Endometrial microvascular endothelial cells (primary cell): Measurements from ENCODE around the gene BACH2. TPM values are rescaled to one million over a fixed set of nuclear protein-coding genes. Genes with fewer than 3 reads are reported as not detected.

Source experiments
- in situ Hi-C: cut with HindIII; loops from 2 replicates; pipeline ENCODE4 v1.10.0; 2017; ENCODE audit warnings: low sequenced_read_pairs, low pct_unique_long_range_greater_than_20kb; ENCODE audit errors: inconsistent ontology term
- total RNA-seq: library from RNA; depleted of rRNA; stranded (reverse); fragments of >200 nt; gene quantifications from one replicate; pipeline ENCODE4 v1.2.3, GENCODE V29; 2015; ENCODE audit errors: inconsistent ontology term

The BACH2 gene
- total RNA-seq, 1 donor from 2014 or later: 1.6 TPM

DNA sequence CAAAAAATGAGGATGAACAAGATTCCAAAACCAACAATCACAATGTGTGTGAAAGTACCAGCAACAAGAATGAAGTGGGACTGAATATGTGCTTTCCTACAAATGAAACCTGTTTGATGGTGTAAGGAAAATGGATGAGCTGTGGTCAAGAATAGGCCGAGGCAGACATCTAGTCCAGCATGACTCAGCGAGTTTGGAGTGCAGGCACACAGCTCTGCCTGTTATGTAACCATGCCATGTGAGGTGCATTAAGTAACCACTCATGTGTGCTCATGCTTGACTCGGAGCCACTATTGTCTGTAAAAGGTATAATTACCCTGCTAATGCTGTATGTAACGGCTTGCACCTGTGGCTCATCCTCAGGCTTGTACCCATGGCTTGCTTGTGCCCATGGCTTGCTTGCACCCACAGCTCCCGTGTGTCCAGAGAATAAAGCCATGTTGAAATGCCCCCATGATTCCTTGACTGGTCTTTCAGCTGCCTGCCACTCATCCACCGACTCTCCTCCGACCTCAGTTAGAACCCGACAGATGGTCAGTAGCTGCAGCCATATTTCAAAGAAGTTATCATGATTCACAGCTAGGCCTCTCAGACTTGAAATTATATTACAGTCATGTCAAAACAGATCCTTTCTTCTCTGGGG, 98.7 kb downstream of the BACH2 start:
- in situ Hi-C loops: no loop called here

DNA sequence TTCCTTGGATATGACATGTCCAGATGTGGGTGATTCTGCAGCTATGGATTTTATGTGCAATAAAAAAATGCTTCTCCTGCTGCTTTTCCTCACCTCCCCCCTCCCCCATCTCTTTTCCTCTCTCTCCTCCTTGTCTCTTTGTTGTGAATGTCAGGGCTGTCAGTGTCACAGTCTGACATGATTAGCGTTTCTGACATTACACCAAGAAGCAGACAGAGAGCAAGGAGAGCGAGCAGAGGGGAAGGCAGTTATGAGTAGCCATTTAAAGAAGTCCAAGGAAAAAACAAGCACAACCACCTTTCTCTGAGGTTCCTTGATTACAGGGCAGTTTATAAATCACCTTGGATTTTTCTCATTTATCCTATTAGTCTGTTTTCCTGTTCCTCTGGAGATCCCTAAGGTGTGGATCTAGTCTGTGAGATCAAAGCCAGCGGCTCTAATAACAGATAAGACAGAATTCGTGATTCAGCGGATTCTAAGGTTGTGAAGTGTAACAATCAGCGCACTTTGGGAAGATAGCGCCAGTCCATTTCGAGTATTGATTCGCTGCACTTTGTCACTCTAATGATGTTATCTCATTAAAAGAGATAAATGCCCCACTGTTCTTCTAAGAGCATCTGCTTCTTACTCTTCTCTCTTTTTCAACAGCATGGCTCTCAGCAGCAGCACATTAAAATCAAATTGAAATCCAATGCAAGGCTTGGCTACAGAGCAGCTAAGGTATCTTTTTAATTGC, 101.4 kb downstream of the BACH2 start:
- in situ Hi-C loops: no loop called here

DNA sequence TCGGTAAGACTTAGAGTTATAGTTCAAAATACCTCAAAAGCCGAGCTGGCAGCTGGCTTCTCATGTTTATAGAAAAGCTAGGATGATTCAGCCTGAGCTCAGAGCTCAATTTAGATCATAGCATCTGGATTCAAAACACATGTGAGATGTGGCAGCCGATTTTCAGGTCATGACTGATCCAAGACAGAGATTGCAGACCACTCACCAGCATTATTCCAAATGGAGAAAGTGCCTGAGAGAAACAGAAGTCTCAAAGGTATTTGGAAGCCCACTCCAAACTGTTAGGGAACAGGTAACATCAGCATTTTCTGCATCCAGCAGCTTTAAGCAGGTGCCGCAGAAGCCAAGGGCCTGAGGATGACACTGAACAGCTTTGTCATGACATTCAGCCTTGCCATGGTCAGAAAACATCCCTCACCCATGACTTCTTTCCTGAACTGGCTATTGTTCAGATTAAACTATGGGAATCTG, 102.2 kb downstream of the BACH2 start:
- in situ Hi-C loops: no loop called here

DNA sequence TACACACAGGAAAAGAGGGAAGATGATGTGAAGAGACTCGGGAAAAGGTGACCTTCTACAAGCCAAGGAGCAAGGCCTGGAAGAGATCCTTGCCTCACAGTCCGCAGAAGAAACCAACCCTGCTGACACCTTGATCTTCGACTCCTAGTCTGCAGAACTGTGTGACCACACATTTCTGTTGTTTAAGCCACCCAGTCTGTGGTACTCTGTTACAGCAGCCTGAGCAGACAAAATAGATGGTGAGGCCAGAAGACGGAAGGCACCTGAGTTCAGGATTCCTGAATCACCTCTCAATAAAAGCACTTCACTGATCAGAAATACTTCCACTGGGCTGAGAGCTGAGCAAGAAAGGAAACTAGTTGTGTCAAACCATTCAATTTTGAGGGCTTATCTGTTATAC, 103.3 kb downstream of the BACH2 start:
- in situ Hi-C loops: no loop called here

DNA sequence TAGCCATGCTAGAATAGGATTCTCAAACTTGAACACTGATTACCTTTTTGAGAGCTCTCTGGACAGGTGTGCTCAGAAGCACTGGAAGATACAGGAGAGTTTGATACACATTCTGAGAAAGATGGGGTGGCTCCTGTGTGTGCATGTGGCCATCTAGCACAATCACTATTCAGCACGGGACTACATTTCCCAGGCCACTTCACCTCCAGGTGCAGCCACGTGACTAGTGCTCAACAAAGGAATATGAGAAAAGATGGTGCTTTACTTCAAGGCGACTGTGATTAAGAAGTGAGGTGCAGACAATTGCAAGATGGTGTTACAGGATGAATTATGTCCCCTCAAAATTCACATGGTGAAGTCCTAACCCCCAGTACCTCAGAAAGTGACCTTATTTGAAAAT, 103.8 kb downstream of the BACH2 start:
- in situ Hi-C loops: no loop called here

DNA sequence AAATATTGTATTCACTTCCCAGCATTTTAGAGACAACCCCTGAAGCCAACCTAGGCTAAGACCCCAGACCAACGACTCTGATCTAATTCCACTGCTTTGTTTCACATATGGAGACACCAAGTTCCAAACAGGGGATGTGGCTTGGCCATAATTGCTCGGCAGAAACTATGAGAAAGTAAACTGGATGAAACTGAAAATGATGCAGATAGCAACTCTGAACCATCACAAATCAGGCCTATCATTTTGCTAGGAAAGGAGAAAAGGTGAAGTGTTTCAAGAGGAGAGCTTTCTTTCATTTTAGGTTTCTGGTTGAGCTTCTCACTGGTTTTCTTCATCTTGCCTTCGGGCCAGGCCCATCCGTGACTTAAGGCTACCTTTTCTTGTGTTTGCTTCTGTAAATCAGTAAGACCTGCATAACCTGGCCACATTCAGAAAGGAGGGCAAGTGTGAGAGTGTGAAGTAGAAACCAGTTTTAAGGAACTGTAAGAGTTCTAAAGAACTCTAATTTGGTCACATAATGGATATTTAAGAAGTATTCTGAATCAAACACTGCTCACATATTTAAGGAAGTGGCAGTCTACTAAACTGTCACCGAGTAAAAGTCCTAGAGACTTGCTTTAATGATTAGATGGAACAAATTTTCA, 105.8 kb downstream of the BACH2 start:
- in situ Hi-C loops: no loop called here

DNA sequence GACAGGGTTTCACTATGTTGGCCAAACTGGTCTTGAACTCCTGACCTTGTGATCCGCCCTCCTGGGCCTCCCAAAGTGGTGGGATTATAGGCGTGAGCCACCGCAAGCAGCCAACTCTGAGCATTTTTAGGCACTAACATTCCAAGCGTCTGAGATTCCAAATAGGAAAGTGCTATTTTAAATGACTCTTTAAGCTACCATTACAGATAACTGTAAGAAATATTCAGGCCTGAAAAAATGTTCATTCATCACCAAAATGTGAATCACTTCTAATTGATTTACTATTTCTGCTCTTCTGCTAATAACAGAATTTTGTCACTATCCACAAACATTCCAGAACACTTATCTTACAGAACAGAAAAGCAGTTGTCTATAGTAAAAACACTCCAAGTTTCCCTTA, 106.5 kb downstream of the BACH2 start:
- in situ Hi-C loops: no loop called here

DNA sequence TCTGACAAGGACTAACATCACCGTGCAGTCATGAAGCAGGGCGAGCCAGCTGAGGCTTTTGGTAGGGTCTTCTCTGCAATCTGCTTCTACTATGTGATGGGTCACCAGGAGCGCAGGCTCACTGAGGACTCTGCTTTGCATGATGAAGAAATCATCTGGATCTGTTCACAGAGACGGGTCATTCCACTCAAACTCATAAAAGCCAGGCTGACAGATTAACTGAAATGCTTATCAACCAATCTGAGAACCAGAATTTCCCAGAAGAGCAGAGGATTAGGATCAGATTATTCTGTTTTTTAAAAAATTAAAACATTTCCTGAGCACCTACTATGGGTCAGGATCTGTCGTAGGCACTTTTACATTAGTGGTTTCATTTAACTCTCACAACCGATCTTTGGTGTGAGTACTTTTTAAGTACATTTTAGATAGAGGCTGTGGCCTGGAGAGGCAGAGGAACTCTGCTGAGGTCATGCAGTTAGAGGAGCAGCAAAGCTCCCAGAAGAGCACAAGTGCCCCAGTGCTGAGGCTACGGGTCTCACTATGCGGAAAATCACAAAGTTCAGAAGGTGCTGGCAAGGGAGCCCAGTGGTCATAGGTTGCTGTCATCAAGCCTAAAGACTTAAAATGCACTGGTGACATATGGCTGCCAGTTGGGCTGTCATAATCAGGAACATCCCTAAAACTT, 109.1 kb downstream of the BACH2 start:
- in situ Hi-C loops: no loop called here

DNA sequence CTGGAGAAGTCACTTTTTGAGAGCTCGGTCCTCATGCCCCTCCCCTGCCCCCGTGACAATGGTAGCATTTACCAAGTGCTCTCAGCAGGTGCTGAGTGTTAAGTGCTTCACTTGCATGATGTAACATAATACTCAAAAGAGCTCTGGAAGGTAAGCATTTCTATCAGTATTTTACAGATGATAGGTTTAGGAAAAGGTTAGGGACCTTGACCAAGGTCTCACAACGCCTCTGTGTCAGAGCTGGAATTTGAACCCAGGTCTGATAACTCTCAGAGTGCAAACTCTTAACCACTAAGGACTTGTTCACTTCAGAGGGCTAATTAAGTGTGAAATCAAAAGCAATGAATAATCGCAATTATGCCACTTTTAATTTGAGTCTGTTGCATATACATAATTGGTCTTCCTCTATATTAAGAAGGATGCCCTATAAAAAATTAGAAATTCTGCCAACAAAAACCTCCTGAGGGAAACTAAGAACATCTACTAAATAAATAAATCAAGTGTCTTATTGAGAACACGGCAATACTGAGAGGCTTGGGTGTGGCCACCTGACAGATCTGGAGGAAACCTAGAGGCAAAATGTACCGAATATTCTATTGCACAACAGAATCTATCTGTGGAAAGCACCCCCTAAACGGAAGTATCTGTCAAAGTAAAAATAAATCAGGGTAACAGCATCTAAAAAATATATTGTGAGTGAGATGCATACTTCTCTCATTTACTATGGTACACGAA, 109.8 kb downstream of the BACH2 start:
- in situ Hi-C loops: no loop called here

DNA sequence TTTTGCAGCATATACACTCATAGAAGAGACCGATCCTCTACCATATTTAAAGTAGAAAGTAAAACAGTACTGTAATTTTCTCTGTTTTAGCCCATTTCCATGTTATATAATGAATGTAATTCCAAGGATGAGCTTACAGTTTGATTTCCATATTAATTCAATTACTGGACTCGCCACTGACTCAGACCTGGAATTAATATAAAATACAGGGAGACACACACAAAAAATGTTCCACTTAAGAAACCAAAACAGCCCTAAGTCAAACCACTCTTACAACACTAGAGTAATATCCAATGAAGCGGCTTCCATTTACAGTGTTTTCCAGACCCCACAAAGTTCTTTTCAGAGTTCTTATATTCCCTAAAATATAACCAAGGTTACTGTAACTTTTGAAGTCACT, 110.6 kb downstream of the BACH2 start:
- in situ Hi-C loops: no loop called here

DNA sequence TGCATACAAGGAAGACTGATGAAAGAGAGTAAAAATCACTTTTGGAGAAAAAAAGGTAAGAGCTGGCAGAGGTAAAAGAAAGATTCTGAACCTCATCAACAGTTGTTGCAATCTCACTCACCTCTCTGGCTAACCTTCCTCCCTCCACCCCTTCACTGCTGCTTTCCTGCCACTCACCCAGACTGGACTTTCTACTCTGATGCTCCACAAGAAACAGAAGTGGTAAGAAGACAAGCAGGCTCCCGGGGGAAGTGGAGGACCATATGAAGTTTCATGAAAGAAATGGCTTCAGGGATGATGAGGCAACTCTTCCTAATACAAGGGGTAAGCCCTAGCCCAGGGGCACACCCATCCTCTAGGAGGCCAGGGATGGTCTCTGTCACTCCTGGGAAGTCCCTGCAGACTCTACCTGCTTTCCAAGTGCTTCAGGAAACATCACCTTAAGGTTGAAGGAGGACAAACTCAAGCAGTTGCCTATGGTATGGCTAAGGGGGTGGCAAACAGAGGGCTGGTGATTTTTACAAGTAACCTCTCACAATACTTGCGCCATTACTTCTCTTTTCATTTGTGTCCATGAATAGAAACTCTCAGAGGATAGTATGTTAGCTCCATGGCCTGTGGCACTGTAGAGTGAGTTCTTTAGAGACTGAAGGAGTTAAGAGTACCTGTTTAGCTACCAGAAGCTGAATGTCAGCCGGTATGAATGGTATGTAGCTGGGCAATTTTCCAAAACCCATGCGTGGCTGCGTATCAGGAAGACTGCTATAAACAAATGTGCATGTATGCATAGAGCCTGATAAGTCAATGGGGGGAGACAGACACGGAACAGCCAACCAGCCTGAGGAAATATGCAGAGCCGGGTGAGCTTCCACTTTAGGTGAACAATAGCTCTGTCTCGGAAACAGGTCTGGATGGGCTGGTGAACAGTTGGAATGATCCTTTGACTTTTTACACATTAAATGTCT, 112.0 kb downstream of the BACH2 start:
- in situ Hi-C loops: no loop called here

DNA sequence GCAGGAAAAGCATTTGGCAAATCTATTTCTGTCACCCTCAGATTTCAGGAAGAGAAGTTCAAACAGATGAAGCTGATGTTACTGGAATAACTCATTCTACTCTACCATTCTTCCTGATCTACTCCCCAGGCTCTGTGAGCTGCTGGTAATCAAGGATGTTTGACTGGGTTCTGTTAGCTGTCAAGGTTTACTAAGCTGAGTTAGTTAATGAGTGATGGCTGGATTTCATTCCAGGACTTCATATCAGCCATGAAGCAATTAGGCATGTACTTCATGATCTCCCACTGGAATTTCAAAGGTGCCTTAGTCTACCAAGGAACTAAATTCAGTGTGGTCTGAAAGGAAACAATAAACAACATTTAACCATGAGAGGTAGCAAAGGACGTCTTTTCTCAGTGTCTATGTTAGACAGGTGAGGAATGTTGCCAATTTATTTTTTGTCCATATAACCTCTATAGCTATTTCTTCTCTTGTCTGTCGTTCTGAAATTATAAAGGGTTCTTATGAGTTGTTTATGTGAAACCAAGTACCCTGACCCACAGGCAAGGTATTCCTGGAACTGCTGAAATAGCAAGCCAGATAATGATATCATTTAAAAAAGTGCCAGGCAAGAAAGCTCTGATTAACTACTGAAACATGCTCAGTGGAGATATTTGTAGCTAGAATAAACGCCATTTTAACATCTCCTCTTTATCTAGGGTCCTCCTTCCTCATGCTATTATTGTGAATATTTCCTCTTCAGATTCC, 112.9 kb downstream of the BACH2 start:
- in situ Hi-C loops: no loop called here

DNA sequence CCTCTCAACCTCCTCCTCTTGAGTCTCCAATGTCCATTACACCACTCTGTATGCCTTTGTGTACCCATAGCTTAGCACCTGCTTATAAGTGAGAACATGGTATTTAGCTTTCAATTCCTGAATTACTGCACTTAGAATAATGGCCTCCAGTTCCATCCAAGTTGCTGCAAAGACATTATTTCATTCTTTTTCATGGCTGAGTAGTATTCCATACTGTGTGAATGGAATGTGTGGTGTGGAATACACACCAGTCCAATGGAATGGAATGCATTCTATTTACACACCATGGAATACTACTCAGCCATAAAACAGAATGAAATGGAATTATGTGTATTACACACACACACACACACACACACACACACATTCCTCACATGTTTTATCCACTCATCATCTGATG, 116.1 kb downstream of the BACH2 start:
- in situ Hi-C loops: no loop called here

DNA sequence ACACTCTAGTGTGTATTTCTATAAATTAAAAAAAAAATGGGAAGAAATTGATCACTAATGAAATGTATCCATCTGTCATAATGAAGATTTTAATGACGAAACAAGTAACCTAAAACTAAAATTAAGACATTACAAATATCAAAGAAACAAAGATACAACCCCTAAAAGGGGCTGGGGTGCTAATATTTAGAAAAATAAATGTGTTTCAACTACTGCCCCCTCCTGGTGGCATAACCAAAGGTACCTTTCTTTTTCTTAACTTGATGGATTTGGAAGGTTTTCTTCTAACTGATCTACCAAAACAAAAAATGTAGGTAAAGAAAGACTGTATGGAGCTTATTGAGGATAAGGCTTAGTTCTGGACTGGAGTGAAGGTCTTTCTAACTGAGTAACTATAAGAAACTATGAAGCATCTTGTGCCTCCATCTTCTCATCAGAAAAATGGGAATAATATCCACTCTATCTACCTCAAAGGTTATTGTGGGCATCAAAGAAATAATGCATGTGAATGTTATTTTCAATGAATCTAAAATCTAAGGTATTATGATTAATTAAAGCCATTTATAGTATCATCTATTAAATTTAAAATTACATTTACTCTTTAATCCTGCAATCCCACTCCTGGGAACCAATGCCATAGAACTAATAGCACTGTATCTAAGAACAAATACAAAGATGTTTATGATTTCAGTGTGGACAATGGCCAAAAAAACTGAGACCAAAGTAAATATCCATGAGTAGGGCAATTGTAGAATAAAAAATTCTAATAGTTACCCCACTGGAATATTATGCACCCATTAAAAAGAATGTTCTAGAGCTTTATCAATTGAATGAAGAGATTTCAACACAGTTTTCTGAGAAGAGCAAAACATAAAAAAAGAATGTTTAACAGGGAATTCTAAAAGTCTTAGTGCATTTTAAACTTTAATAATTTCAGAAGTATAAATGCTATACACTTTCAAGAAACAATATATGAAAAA, 117.2 kb downstream of the BACH2 start:
- in situ Hi-C loops: no loop called here

DNA sequence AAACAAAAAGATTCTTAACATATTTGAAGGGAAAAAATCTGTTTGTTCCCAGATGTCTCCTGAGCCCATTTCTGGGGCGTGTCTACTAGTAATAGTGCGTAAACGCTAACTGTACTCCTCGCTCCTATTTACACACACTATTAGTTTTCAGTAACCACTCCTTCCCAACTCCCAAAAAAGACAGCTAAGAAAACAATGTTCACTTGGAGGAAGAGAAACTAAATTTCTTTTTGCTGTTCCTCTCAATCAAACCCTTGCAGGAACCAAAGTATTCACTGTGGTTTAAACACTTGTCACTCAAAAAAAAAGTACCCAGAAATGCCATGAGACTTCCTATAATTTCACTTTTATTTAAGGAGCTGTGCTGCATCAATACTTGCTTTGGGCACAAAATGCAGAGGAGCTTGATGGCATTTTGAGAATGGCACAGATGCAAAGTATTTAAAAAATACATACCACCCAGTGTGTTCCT, 118.2 kb downstream of the BACH2 start:
- in situ Hi-C loops: no loop called here
